HG02852 (cell line): ENCODE results near the gene PODNL1.

Experiments used
- ATAC-seq: cut with Tn5 transposase; IDR thresholded peaks from one replicate; pipeline ENCODE4 v1.9.1; 2021; ENCODE audit warnings: mild to moderate bottlenecking, moderate library complexity; ENCODE audit not compliant: unreplicated experiment

The PODNL1 gene

DNA sequence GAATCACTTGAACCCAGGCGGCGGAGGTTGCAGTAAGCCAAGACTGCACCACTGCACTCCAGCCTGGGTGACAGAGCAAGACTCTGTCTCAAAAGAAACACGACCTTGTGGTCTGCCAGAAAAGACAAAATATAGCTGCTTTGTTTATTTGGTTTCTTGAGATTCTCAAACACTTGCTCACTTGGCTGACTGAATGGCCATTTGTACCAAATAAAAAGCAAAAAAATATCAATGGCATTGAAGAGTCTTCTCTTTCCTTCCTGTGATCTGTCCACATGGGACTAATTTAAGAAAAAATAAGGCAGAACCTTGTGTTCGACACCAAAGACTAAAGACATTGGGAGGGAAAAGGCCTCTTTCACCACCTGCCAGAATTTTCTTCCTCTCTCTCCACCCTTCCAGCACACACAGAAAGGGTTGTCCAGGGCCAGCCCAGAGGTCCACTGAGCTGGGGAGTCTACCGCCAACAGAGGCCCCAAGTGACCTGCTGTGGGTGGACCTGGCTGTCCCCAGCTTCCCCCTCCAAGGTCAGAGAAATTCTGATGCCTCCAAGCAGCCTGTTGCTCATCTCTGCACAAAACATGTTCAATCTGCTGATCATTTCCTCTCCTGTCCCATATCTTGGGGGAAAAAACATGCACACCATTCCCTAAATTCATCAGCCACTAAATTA lies 38.2 kb downstream of the PODNL1 start:
- no peak for ATAC-seq

DNA sequence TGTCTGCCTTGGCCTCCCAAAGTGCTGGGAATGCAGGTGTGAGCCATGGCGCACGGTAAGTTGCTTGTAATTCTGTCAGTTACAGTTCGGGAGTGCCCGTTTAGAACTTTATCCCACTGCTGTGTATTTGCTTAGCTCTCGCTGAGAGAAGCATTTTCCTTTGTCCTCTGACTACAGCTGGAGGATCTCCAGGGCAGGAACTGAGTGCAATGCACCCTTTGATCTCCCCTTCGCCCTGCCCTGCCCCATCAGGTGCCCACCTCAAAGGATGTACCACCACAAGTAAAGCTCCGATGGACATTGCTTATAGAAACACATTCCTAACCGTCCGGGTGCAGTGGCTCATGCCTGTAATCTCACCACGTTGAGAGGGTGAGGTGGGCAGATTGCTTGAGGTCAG lies 38.8 kb downstream of the PODNL1 start:
- no peak for ATAC-seq

DNA sequence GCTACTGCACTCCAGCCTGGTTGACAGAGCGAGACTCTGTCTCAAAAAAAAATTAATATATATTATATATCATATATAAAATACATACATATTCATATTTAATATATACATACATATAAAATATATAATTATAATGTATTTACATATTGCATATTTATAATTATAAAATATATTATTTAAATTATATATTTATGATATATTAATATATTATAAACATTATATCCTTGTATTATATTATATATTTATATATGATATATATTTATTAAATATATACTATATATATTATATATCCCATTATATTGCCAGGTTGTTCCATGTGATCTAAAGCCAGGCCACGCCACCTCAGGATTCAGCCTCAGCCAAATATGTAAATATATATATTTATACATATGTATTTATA lies 42.0 kb downstream of the PODNL1 start:
- ATAC-seq, result no peak

DNA sequence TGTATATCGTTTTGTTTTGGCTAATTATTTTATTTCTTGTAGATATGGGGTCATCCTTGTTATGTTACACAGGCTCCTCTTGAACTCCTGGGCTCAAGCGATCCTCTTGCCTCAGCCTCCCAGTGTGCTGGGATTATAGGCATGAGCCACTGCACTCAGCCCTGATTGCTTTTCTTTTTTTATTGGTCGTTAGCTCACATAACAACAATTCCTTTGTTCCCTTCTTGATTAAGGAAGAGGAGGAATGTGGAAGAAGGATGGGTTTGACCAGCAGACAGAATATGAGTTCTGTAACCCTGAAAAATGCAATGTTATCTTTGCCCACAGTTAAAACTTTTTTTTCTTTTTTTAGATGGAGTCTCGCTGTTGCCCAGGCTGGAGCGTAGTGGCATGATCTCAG lies 43.7 kb downstream of the PODNL1 start:
- ATAC-seq, result no peak

DNA sequence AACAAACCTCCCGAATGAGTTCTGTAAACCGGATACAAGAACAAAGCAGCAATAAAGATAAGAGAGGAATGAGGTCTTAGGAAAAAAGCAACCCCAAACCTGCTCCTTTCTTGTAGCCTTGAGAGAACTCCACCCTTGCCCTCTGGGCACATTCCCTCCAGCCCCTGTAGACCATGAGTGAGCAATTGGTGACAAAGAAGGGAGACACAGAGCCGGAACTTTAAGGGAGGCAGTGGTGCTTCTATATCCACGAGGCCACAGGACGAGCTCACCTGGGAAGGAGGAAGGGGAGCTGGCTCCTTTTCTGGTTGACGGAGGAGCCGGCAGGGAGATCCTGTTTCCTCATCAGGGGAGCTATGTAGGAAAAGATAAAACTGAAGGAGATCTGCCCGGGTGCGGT lies 45.3 kb downstream of the PODNL1 start:
- no peak for ATAC-seq

DNA sequence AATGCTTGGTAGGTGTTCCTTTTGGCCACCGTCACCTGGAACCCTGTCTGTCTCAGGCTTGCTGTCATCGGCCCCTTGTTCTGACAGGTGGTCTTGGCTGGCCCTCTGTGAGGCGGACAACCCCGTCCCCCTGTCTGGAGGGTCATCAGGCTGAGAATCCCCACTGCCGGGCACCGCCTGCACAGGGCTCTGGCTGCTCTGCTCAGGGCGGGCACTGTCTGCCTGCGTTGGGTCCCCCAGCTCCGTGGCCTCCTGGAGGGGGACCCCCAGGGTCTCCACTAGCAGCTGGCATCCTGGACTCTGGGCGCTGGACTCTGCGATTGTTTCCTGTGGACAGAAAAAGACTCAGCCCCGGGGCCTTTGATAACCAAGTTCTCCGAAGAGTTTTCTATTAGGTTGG lies 48.1 kb downstream of the PODNL1 start:
- no peak for ATAC-seq

DNA sequence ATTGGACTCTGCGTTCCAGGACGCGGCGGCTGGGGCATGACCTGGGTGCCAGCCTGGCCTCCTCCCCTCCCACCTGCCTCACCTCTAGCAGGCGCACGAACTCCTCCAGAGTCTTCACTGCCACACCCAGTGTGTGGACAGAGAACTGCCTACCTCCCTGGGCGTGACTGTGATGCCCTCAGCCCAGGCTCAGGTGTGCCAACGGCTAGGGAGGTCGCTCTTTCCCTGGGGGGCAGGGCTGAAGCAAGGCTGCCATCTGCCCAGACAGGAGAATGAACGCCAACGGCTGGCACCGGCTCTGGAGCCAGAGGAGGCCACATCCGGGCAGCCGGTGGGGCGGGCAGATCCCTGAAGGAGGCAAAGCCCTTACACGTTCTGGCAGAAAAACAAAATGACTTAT lies 49.9 kb downstream of the PODNL1 start:
- no peak for ATAC-seq

DNA sequence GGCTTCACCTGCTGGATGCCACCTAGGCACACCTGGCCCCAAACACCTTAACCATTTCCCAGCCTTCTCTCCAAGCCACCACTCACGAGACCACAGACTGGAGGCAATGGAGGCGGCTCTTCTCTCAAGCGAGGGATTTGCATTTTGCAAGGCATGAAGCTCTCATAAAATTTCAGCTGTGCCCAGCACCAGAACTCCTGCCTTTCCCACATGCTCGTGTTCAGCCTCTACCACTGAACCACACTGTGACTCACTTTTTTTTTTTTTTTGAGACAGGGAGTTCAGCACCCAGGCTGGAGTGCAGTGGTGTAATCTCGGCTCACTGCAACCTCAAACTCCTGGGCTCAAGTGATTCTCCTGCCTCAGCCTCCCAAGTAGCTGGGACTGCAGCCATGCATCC lies 50.7 kb downstream of the PODNL1 start:
- no peak for ATAC-seq

DNA sequence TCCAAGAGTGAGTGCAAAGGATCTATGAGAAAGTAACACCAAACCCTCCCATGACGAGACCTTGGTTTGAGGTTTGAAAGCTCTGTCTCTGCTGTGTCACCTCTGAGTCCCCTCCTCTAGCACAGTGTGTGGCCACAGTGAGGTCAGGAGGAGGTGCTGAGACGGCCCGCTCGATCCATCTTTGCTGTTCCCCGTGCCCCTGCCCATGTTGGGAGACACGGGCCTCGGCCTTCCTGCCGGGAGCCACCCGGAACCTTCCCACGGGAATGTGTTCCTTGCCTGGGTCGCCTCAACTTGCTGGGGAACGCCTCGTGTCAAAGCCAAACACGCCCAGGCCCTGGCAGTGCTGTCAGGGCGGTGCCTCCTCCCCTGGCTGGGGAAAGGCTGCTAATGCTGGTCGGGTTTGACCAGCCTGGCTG lies 51.2 kb downstream of the PODNL1 start:
- no peak for ATAC-seq

DNA sequence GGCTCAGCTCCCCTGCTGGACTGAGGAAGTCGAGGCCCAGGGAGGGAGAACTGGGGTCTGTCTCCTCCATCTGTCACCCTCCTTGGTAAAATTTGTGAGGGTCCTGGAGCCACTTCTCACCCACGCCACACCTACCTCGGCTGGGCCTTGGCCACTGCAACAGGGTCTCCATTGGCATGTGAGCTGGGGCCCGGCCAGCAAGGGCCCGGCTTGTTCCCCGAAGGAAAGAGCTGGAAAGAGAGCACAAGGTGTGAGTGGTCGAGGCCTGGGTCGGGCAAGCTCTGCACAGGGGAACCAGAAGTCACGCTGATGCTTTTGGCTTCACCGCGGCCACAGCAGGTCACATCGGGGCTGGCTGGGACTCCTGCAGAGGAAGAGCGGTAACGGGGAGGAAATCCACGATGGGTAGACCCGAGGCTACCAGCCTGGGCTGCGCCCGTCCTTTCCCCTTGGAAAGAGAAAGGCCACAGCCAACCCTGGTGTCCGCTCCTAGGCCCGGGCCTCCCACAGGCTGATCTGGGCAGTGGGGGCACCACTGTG lies 52.3 kb downstream of the PODNL1 start:
- ATAC-seq, result no peak

DNA sequence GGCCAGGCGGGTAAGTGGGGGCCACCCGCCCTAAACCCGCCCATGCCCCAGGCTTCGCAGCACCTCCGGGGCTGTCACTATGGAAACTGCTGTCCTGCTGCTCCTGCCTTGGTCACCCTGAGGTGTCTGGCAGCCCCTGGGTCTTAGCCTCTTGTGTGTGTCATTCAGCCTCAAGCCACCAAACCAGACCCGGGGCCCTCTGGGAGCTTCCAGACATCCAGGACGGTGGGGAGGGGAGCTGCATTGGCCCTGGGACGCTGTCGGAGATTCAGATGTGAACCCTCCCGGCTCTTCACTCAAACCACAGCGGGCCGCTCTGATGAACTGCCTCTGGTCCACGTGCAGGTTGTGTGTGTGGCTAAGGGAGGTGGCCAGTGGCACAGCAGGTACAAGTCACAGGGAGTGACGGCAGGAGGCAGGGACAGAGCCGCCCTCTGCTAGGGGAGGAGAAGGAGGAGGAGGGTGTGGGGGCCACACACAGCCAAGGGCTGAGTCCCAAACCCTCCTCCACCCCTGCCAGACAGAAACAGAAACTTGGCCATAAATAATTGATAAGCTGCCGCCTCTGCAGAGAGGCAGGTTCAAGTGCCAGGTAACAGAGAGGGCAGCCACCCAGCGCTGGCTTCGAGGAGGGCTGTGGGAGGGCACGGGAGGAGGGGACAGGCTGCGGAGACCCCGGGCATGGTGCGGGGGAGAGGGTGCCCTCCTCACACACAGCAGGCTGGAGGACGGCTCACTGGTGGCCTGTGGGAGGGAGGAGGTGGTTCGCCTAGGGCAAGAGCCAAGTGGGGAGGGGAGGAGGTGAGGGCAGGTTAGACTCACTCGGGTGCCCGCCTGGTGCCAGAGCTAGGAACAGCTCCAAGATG lies 53.3 kb downstream of the PODNL1 start:
- ATAC-seq, result no peak

DNA sequence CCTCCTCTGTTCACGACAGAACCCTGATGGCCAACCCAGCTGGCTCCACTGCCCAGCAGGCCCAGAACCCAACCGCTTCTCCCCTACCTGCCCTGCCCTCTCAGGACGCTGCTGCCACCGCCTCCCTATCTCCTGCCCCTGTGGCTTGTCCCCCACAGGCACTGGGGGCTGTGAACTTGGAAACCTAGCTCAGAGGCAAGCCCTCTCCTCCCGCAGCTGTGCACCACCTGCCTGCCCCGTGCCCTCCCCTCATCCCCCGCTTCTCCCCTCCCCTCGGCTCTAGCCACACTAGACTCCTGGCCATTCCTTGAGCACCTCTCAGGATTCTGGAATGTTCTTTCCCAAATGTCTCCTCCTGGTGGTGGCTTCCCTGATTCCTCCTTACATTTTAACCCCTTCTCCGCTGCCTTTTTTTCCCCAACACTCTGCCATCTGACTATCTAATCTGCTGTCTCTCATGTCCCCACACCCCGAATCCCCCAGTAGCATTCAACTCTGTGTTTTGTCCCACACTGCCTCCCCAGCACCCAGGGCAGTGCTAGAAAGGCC lies 54.6 kb downstream of the PODNL1 start:
- no peak for ATAC-seq

DNA sequence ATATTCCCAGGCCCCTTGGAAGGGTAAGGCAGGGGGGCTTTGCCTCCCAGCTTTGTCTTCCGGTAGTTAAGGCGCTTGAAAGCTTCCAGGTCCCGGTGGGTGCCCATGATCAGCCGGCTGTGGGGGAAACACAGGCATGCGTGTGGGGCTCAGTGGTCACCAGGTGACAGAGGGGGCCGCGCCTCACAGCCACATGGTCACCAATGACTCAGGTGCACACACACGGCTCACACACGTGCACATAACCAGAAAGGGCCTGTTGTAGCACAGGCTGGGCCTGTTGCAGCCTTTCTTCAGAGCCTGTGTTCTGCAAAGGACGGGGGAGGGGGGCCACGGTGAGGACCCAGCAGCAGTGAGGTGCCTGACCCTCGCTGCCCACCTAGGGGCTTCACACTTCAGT lies 55.4 kb downstream of the PODNL1 start:
- no peak for ATAC-seq

DNA sequence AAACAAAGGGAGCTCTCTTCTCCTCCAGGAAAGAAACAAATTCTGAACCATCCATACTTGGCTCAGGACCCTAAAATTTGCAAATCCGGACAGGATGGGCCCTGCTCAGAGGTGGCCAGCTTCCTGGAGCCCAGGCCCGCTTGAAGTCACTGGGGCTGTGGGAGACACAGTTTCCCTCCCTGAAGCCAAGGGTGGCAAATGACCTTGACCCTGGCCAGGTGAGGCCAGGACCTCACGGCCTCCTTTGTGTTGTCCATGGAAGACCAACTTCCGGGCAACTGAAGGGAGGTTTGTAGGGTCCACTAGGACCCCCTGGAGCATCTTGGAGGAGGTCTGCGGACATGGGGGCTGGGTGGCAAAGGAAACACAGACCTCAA lies 55.8 kb downstream of the PODNL1 start:
- ATAC-seq, result no peak

DNA sequence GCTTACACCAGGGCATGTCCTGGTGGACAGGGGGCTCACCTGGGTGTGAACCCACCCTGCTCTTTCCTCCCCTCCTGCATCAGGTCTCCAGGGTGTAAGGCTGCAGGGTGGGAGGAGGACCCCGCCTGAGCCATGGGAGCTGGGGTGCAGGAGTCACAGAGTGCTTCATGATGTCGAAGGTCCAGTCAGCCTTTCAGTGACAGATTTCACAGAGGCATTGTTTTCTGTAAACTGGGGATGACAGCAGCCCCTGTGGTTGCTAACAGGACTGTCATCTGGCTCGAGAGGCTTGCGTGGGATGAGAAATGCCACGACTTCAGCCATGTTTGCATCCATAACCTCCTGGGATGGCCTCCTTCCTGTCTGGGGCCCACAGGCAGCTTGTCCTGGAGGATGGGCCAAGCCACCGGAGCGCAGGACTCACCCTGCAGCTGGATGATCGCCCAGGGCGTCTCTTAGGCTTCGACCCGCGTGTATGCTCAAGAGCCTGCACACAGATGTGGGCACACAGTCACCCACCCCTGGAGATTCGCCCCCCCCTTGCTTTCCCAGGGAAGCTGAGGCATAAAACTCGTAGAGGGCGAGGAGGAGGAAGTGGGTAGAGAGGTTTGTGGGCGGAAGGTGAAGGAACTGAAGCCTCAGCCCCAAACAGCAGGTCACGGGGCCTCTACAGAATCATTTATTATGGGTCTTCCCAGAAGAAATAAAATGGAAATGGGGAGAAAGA lies 56.4 kb downstream of the PODNL1 start:
- ATAC-seq, result no peak

DNA sequence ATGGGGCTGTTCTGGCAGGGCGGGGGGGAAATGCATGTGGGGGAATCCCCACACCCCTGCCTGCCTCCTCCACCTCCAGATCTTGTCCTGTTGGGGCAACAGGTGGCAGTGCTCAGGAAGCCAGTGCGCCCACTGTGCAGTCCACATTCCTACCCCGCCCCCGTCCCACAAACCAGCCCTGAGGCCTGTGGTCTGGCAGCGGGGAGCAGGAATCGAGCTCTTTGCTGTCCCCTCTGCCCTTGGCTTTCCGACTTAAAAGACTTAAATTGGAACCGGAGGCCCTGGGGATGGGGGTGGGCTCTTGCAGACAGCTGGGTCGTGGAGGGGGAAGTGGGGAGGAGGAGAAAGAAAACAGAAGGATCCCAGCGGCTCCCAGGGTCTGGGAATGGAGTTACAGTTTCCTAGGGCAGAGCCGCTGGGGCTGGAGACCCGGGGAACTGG lies 56.9 kb downstream of the PODNL1 start:
- no peak for ATAC-seq
